GM19351 (cell line): ENCODE results near the gene ENTPD2.
A peak's percentile ranks its signal among the peaks of the same experiment; 100 is the strongest.
"Not testable (repeated sequence)": the region's sequence is repeated elsewhere in the genome, so short reads cannot be mapped to it uniquely, and the experiment has no call there.

Experiments used
- ATAC-seq: cut with Tn5 transposase; IDR thresholded peaks from one replicate; pipeline ENCODE4 v1.9.1; 2021; ENCODE audit warnings: mild to moderate bottlenecking, moderate library complexity; ENCODE audit not compliant: unreplicated experiment

The ENTPD2 gene

GRCh38 chr9:137048655-137049543 is 5.0 kb downstream of the ENTPD2 start:
- ATAC-seq, result no peak

- ATAC-seq, result no peak
Observed at GRCh38 chr9:137046088-137046787, 7.6 kb downstream of the ENTPD2 start, which contains the start of gene NPDC1. NPDC1 (minus strand) TSS chr9:137046177; CDS start chr9:137045989, 188 bp downstream.

- no peak for ATAC-seq
Observed at GRCh38 chr9:137045294-137046087, 8.4 kb downstream of the ENTPD2 start.

- ATAC-seq, result no peak
Observed at GRCh38 chr9:137044502-137045177, 9.2 kb downstream of the ENTPD2 start.

- no peak for ATAC-seq
Observed at GRCh38 chr9:137044037-137044436, 9.8 kb downstream of the ENTPD2 start.

- ATAC-seq, result no peak
Observed at GRCh38 chr9:137042751-137043727, 10.8 kb downstream of the ENTPD2 start.

GRCh38 chr9:137041124-137041523 is 12.7 kb downstream of the ENTPD2 start:
- ATAC-seq, result no peak

GRCh38 chr9:137040568-137040967 is 13.3 kb downstream of the ENTPD2 start:
- ATAC-seq, result no peak

GRCh38 chr9:137039611-137040366 is 14.1 kb downstream of the ENTPD2 start:
- ATAC-seq, result no peak

- no peak for ATAC-seq
Observed at GRCh38 chr9:137038916-137039315, 14.9 kb downstream of the ENTPD2 start.

GRCh38 chr9:137037483-137037882 is 16.4 kb downstream of the ENTPD2 start:
- ATAC-seq, result no peak

GRCh38 chr9:137037035-137037434 is 16.8 kb downstream of the ENTPD2 start:
- no peak for ATAC-seq

- ATAC-seq, result no peak
Observed at GRCh38 chr9:137035937-137036336, 17.9 kb downstream of the ENTPD2 start.

- ATAC-seq, result no peak
Observed at GRCh38 chr9:137035507-137035834, 18.4 kb downstream of the ENTPD2 start.

GRCh38 chr9:137034709-137035506 is 19.0 kb downstream of the ENTPD2 start:
- peak; percentile 78 for ATAC-seq

GRCh38 chr9:137034039-137034708 is 19.7 kb downstream of the ENTPD2 start:
- ATAC-seq, result no peak

GRCh38 chr9:137033481-137033880 is 20.4 kb downstream of the ENTPD2 start:
- ATAC-seq, result not testable (repeated sequence)
